GM19467 (cell line): Measurements from ENCODE around the gene G6PC3.
A peak's percentile ranks its signal among the peaks of the same experiment; 100 is the strongest.
"Not testable (repeated sequence)": the region's sequence is repeated elsewhere in the genome, so short reads cannot be mapped to it uniquely, and the experiment has no call there.

ENCODE experiments used
- ATAC-seq: cut with Tn5 transposase; IDR thresholded peaks from one replicate; pipeline ENCODE4 v1.9.1; 2021; ENCODE audit warnings: mild to moderate bottlenecking, moderate library complexity; ENCODE audit not compliant: unreplicated experiment

Gene G6PC3

GRCh38 chr17:44070455-44071197, at the start of gene G6PC3:
Gene G6PC3 (plus strand): TSS chr17:44070735. CDS start chr17:44070966, 231 bp downstream.
- ATAC-seq: peak; percentile 54

GRCh38 chr17:44021227-44021626, 49.3 kb upstream of the G6PC3 start:
- ATAC-seq: not testable (repeated sequence)

- no peak for ATAC-seq
These were observed 48.3 kb upstream of the G6PC3 start for GRCh38 chr17:44022246-44022645.

GRCh38 chr17:44023545-44024270, 46.8 kb upstream of the G6PC3 start:
- ATAC-seq: no peak

GRCh38 chr17:44024271-44024663, 46.3 kb upstream of the G6PC3 start:
- ATAC-seq: no peak

- no peak for ATAC-seq
These were observed 45.7 kb upstream of the G6PC3 start for GRCh38 chr17:44024853-44025252.

- no peak for ATAC-seq
These were observed 40.8 kb upstream of the G6PC3 start for GRCh38 chr17:44029736-44030135.

GRCh38 chr17:44030482-44030881, 40.1 kb upstream of the G6PC3 start:
- ATAC-seq: no peak

GRCh38 chr17:44033861-44034408, 36.6 kb upstream of the G6PC3 start:
- ATAC-seq: no peak

- ATAC-seq: not testable (repeated sequence)
These were observed 35.8 kb upstream of the G6PC3 start for GRCh38 chr17:44034688-44035087.

GRCh38 chr17:44037471-44037870, 33.1 kb upstream of the G6PC3 start:
- no peak for ATAC-seq

GRCh38 chr17:44038604-44039011, 31.9 kb upstream of the G6PC3 start:
- no peak for ATAC-seq

- ATAC-seq: no peak
These were observed 30.5 kb upstream of the G6PC3 start for GRCh38 chr17:44039829-44040635.

GRCh38 chr17:44043272-44043696, 27.3 kb upstream of the G6PC3 start:
- ATAC-seq: no peak

GRCh38 chr17:44044071-44044470, 26.5 kb upstream of the G6PC3 start:
- ATAC-seq: no peak

GRCh38 chr17:44045486-44045885, 25.0 kb upstream of the G6PC3 start:
- ATAC-seq: no peak

- ATAC-seq: not testable (repeated sequence)
These were observed 23.6 kb upstream of the G6PC3 start for GRCh38 chr17:44046893-44047292.

- ATAC-seq: no peak
These were observed 21.1 kb upstream of the G6PC3 start for GRCh38 chr17:44049294-44050060.

GRCh38 chr17:44053125-44053872, 17.2 kb upstream of the G6PC3 start:
- ATAC-seq: no peak
